Heart right ventricle (tissue), 16 donors: ENCODE measurements around the gene CDH18. TPM values are rescaled to one million over a fixed set of nuclear protein-coding genes. Genes with fewer than 3 reads are reported as not detected.

Source experiments
- ATAC-seq, 8 donors: fragments of 200-7000 bp; cut with Tn5 transposase; one replicate each; pipeline ENCODE4 v1.9.1; 2020; ENCODE audit warnings: mild to moderate bottlenecking in 8 of 8, moderate library complexity in 8 of 8, moderate number of reproducible peaks in 1 of 8
- DNase-seq, 2 donors: peaks; one replicate each; pipeline ENCODE4 v3.0.0-alpha.2; 2020
- H3K27ac ChIP-seq, 10 donors: fragments of 200-600 bp; sonication (generic) in 2 of 10; one replicate each; pipeline versions ENCODE4 v1.5.0 to v1.8.0; 2020 to 2022; ENCODE audit warnings: mild to moderate bottlenecking in 3 of 10
- H3K27me3 ChIP-seq, 7 donors: fragments of 200-600 bp; one replicate each; pipeline ENCODE4 v1.8.0; 2021 to 2022; ENCODE audit warnings: mild to moderate bottlenecking in 2 of 7
- H3K36me3 ChIP-seq, 9 donors: fragments of 200-600 bp; sonication (generic) in 1 of 9; one replicate each; pipeline versions ENCODE4 v1.5.0 to v1.8.0; 2020 to 2022; ENCODE audit warnings: mild to moderate bottlenecking in 2 of 9
- H3K4me1 ChIP-seq, 9 donors: fragments of 200-600 bp; sonication (generic) in 1 of 9; one replicate each; pipeline versions ENCODE4 v1.5.0 to v1.8.0; 2020 to 2022; ENCODE audit warnings: mild to moderate bottlenecking in 4 of 9
- H3K4me3 ChIP-seq, 10 donors: fragments of 200-600 bp; sonication (generic) in 2 of 10; one replicate each; pipeline versions ENCODE4 v1.5.0 to v1.8.0; 2020 to 2022; ENCODE audit warnings: mild to moderate bottlenecking in 7 of 10, moderate library complexity in 2 of 10
- H3K9me3 ChIP-seq, 11 donors: fragments of 200-600 bp in 10 of 11; sonication (generic) in 2 of 11; one replicate each; pipeline versions ENCODE4 v1.5.0 to v1.8.0; 2013 to 2022; ENCODE audit warnings: mild to moderate bottlenecking in 2 of 11, control low read depth in 1 of 11, moderate library complexity in 1 of 11
- CTCF ChIP-seq, 9 donors: fragments of 200-600 bp; sonication (generic) in 2 of 9; IDR thresholded peaks; one replicate each; pipeline versions ENCODE4 v1.5.0 to v1.8.0; 2021 to 2022; ENCODE audit warnings: antibody characterized with exemption in 9 of 9, mild to moderate bottlenecking in 5 of 9, moderate library complexity in 1 of 9
- WGBS, 2 donors: extraction: QIAGEN DNeasy Blood & Tissue Kit; methylation state at CpG; one replicate each; pipeline ENCODE4 v1.1.7; 2013; ENCODE audit warnings: inconsistent platforms in 1 of 2; 5-methylcytosine and 5-hydroxymethylcytosine counted together
- intact Hi-C, 10 donors: fragments of 100-400 bp; cut with DNase I; formaldehyde crosslinking; loops; one replicate each; pipeline versions ENCODE4 v1.11.1 to v1.14.2; 2022
- polyA plus RNA-seq, 2 donors: library from polyadenylated mRNA; stranded (reverse); fragments of 200-250 nt; gene quantifications; one replicate each; pipeline ENCODE4 v1.2.3, GENCODE V29; 2013
- total RNA-seq, 10 donors: library from RNA; stranded (reverse); fragmentation: NEBNext Ultra II Directional in 3 of 10; extraction: Animal tissue kit (Norgen Biotek cat#: 25700) in 3 of 10; gene quantifications; one replicate each; pipeline versions ENCODE4 v1.2.1 to v1.2.4, GENCODE V29; 2021 to 2023
- donor health status: Arrhythmogenic right ventricular cardiomyopathy.
- donor health status: ischemic (EF 13 %, LVEDD 7.1; RV severe dilation, severe dysfunction).
- donor health status: healthy with polysubstance abuse.
- donor health status: DM: no; HTN: yes; CAD: no.
- donor health status: DM: no; HTN: no; CAD: no.
- donor health status: ischemic (EF 25% LVEDD 6.9; RV normal size, moderate dysfunction).
- donor health status: ischemic (EF 25% LVEDD 5.7; RV mildly dilated, moderate dysfunction).
- donor health status: healthy.
- donor health status: DM: yes; HTN: yes; CAD: no.
- donor health status: Ischemic cardiomyopathy.
- donor health status: ischemic (EF 35%, LVEDD 5.7; RV mildly dilated, moderate dysfunction).
- donor health status: nonischemic (EF 11% LVEDD 7.7; RV severe dilation, severe dysfunction).
- donor health status: DM: yes; HTN: yes; CAD: no.
- donor health status: PGD.
- donor health status: ischemic (EF 29% LVEDD 5.4; RV normal size, mild dysfunction).
- donor health status: nonischemic (EF 23%, LVEDD 6.1; RV moderate dilation, normal function).

Gene CDH18
- total and polyA plus RNA-seq, 12 donors, result not detected

- no peaks in the 10 kb centered on the region for H3K27me3 ChIP-seq
- no peaks in the 10 kb centered on the region for H3K4me1 ChIP-seq
- no peak for TF ChIP-seq CTCF (IDR thresholded peaks at IDR 0.05)
- no peak for ATAC-seq
- no peak overlapping the region for H3K27ac ChIP-seq
- peaks cover 0 to 24% (median 0%) of the 10 kb centered on the region in 11 donors for H3K9me3 ChIP-seq
- H3K36me3 ChIP-seq, result no peaks in the 10 kb centered on the region
- no peak overlapping the region for H3K4me3 ChIP-seq
- DNase-seq, result no peak
- intact Hi-C loops, result loop anchor here in 1 of 10 donors (5.0 kb wide), 1 partner anchor 701 kb away; no protein-coding TSS in a partner anchor
- 44 to 49% methylated on average over 1 of the region's 1 CpG for WGBS, 2 donors
Observed at GRCh38 chr5:19546521-19546920, 441.5 kb downstream of the CDH18 start.

- Histone ChIP-seq H3K9me3 (peaks cover 0 to 17% (median 0%) of the 10 kb centered on the region in 11 donors), H3K36me3 (no peaks in the 10 kb centered on the region), H3K4me1 (no peaks in the 10 kb centered on the region), H3K27me3 (no peaks in the 10 kb centered on the region), H3K4me3 (no peak overlapping the region), H3K27ac (no peak overlapping the region)
- DNase-seq, result no peak
- WGBS, 2 donors, result 80 to 83% methylated on average over 2 of the region's 2 CpGs
- intact Hi-C loops, result no loop called here
- TF ChIP-seq CTCF (IDR thresholded peaks at IDR 0.05), result no peak
- no peak for ATAC-seq
Observed at GRCh38 chr5:19538607-19539006, 449.4 kb downstream of the CDH18 start.

DNA sequence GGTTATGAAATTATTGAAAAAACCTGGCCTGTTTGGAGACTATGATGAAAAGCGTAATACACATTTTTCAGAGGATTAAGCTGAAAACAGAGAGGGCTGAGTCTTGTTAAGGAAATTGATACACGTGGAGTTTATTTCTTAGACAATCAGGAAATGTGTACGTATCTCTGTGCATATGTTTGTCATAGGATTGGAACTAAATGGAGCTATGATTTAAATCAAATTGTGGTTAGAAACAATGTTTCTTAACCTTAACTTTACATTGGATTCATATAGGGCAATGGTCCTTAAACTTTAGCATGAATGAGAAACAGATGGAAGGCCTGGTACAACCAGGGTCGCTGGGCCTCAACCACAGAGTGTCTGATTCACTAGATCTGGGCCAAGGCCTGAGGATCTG lies 451.6 kb downstream of the CDH18 start:
- DNase-seq, result no peak
- 80 to 86% methylated on average over 4 of the region's 4 CpGs for WGBS, 2 donors
- no peak for ATAC-seq
- Histone ChIP-seq H3K9me3 (peaks cover 0 to 11% (median 0%) of the 10 kb centered on the region in 11 donors), H3K4me3 (no peak overlapping the region), H3K4me1 (no peaks in the 10 kb centered on the region), H3K27ac (no peak overlapping the region), H3K36me3 (no peaks in the 10 kb centered on the region), H3K27me3 (no peaks in the 10 kb centered on the region)
- TF ChIP-seq CTCF (IDR thresholded peaks at IDR 0.05), result no peak
- intact Hi-C loops, result no loop called here

DNA sequence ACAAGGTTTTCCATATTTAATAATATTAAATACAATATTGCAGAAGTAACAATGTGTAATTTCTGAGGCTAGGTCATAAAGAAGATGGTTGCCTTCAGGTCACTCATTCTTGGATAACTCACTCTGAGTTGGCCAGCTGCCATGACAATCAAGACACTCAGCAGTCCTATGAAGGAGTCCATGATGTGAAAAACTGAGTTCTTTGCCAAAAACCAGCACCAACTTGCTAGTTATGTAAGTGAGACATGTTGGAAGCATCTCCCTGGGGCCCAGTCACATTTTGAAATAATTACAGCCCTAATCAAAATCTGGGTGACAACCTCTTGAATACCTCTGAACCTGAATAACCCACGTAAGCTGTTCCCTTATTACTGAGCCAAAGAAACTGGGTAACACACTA lies 453.2 kb downstream of the CDH18 start:
- H3K4me3 ChIP-seq, result no peak overlapping the region
- intact Hi-C loops, result no loop called here
- H3K4me1 ChIP-seq, result no peaks in the 10 kb centered on the region
- no peaks in the 10 kb centered on the region for H3K27me3 ChIP-seq
- no peak overlapping the region for H3K27ac ChIP-seq
- WGBS, 2 donors, result 83 to 95% methylated on average over 1 of the region's 1 CpG
- DNase-seq (no peak), ATAC-seq (no peak)
- no peaks in the 10 kb centered on the region for H3K36me3 ChIP-seq
- peaks cover 0 to 8% (median 0%) of the 10 kb centered on the region in 11 donors for H3K9me3 ChIP-seq
- no peak for TF ChIP-seq CTCF (IDR thresholded peaks at IDR 0.05)
